Fibroblast of skin of scalp (primary cell): ENCODE data around the gene AURKAIP1.
"Not testable (repeated sequence)": the region's sequence is repeated elsewhere in the genome, so short reads cannot be mapped to it uniquely, and the experiment has no call there.

Source experiments
- DNase-seq: peaks from one replicate; pipeline ENCODE4 v3.0.0-alpha.2; 2013

The AURKAIP1 gene

DNA sequence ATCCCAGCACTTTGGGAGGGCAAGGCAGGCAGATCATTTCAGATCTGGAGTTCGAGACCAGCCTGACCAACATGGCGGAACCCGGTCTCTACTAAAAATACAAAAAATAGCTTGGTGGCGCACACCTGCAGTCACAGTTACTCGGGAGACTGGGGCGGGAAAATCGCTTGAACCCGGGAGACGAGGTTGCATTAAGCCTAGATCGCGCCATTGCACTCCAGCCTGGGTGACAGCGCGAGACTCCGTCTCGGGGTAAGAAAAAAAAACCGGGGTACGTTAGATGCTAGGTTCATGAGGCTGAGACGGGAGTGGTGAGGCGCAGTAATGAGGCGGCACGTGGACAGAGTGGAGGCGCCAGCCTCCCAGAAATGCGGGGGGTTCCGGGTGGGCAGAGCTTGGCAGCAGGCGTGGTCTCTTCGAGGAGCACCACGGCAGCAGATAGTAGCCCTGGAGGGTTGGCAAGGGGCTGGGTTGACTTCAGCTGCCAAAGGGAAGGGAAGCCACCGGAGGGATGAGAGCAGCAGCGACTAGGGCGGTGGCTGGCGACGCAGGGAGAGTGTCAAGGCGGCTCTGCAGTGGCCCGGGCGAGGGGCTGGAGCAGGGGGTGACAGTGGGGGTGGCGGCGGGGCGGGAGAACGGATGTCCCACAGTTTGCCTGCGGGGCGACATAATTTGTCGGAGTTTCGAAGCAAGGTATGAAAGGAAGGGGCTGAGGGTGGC is 31.3 kb upstream of the AURKAIP1 start:
- DNase-seq, result no peak

DNA sequence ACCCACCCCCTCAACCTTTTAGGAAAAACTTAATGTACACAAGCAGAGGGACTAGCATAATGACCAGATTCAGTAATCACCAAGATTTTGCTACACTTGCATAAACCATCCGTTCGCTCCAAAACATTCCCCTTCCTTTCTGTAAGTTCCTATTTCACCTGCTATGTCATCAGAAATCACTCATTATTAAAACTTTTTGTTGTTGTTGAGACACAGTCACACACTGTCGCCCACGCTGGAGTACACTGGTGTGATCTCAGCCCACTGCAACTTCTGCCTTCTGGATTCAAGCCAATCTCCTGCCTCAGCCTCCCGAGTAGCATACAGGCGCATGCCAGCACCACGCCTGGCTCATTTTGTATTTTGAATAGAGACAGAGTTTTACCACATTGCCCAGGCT is 28.6 kb upstream of the AURKAIP1 start:
- no peak for DNase-seq

DNA sequence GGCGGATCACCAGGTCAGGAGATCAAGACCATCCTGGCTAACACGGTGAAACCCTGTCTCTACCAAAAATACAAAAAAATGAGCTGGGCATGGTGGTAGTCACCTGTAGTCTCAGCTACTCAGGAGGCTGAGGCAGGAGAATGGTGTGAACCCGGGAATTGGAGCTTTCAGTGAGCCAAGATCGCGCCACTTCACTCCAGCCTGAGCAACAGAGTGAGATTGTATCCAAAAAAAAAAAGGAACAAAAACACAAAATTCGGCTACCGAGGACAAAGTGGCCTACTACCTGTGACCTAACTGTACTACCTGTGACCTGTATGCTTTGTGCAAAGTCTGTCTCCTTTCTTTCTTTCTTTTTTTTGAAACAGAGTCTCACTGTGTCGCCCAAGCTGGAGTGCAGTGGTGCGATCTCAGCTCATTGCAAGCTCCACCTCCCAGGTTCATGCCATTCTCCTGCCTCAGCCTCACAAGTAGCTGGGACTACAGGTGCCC is 27.9 kb upstream of the AURKAIP1 start:
- not testable (repeated sequence) for DNase-seq

DNA sequence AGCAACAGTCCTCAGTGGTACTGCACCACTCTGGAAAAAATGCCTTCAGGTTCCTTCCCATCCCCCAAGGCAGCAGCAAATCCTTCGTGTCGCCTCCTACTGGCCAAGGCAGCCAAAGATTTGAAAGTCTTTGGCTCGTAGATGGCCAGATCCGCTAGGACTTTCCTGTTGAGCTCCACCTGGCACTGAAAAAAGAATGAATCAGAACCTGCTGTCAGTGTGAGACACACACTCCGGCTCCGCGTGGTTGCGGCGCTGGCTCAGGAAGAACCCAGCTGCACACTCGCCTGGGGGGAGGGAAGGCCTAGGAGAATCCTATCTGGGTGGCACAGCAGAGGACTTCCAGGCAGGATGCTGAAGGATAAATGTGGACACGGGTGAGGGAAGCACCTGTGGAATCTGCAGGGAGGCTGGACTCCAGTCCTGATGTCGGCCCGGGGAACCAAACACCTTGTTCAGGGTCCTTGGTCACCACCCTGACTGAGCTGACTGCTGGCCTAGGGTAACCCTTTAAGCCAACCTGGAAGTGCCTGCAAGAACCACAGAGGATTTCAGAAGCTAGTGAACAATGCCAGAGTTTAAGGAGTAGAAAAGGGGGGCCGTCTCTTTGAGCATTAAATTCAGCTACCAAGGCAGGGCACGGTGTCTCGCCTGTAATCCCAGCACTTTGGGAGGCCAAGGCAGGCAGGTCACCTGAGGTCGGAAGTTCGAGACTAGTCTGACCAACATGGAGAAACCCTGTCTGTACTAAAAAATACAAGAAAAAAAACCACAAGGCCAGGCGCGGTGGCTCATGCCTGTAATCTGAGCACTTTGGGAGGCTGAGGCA is 27.3 kb upstream of the AURKAIP1 start:
- DNase-seq, result peak; percentile 59

DNA sequence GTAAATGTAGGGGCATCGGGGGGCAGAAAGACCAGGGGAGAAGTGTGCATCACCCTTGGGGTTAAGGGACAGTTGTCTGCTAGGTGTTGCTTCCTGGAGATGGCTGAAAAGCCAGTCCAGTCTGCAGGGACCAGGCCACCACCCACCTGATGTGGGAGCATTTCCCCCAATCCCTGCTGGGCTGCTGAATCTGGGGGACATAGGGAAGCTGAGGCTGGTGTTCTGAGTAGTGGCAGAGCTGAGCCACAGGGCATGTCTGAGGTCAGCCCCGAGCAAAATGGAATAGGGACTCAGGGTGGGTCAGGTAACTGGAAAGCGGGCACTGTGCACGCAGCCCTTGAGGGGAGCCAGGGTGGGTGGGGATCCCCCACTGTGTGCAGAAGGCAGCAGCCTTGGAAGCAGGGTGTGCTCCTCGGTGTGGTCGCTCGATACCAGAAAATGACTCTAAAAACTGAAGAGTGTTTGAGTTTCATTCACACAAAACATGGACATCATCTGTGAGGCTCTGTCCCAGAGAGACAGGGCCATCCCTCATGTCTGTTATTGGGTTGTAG is 26.5 kb upstream of the AURKAIP1 start:
- no peak for DNase-seq

DNA sequence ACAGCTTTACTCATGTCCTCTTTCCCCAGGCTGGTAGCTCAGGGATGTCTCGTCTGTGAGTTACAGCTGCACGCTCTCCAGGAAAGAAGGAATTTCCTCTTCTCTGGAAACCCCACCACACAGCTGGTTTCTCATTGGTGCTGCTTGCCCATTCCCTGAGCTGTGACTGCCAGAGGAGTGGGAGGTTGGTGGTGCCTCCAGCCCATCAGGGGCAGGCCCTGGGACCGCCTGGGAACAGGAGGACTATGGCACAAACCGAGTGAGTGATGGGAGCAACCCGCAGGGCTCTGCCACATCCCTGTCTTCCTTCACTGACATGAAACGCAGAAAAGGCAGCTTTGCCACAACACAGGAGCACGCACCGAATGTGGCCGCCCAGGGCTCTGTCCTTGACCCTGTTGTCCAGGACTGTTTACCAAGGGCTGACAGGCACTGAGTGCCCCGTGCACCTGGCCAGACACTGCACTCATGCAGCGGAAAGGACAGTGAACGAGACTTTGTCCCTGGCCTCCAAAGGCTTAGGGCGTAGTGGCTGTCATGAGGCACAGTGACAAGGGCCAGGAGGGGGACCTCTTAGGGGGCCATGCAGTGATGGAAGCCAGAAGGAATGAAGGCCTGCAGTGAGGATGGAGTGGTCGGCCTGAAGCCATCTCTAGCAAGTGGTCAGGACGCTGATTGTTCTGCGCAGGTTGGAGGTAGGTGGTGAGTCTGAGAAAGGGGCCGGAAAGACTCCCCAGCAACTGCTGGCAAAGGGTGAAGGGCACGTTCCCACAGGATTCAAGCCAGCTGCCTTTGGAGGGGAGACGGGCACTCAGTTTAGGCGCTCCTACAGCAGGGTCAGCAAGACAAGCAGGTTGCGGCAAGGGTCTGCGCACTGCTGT is 25.8 kb upstream of the AURKAIP1 start:
- no peak for DNase-seq

DNA sequence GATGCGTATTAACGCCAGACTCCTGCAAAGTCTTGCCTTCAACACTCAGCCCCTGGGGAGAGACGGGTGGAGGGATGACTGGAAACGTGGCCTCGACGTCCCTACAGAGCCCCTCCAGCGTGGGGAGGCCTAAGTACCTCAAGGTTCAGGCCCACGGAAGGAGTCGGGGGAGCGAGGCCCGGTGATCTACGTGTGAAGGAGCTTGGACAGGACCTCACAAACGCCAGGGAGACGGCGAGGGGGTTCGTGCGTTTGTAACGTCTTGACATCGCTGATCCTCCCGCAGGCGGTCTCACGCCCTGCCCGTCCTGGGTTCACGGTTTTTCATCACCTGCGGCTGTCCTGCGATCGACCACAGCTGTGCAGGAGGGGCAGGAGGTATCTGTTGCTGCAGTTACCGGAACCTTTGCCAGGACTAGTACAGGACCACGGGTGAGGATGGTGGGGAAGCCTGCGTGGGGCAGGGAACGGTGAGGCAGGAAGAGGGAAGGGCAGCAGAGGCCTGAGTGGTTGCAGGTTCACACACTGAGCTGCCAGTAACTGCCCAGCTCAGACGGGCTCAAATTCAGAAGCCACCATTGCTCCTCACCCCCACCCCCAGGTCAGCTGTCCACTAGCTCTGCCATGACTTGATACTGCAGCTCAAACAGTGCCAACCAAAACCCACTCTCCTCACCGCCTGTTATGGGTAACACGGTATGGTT is 25.0 kb upstream of the AURKAIP1 start:
- no peak for DNase-seq

DNA sequence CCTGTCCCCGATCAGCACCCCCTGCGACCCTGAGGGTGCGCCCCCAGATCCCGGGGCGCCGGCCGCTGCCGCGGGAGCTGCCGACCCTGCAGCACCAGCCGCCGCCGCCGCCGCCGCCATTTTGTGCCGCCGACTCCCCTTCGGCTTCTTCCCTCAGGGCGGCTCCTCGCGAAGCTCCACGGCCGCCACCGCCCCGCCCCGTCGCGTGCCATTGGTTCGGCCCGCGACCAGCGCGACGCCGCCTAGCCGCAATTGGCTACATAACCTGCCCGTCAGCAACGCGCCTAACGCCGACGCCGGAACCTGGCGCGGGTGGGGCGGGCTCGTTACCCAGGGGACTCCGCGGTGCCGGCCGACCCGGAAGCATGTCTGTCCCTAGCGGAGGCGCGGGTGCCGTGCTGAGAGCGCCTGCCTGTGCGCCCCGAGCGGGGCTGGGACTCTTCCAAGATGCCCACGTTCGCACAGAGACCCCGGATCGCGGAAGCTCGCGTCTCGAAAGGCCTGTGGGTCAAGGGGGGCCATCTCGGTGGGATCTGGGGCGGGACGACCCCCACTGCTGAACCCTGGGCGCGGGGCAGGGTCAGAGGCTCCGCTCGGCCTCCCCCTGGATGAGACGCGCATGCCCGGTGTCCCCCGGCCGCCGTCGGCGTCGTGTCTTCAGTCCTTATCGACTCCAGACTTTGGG is 24.3 kb upstream of the AURKAIP1 start, which contains the start of gene CCNL2:
Gene CCNL2, minus strand, starts transcription at position 149 of the 685 bp plus-strand sequence. Its CDS starts 29 bp downstream, at position 120.
- peak; percentile 99 for DNase-seq

DNA sequence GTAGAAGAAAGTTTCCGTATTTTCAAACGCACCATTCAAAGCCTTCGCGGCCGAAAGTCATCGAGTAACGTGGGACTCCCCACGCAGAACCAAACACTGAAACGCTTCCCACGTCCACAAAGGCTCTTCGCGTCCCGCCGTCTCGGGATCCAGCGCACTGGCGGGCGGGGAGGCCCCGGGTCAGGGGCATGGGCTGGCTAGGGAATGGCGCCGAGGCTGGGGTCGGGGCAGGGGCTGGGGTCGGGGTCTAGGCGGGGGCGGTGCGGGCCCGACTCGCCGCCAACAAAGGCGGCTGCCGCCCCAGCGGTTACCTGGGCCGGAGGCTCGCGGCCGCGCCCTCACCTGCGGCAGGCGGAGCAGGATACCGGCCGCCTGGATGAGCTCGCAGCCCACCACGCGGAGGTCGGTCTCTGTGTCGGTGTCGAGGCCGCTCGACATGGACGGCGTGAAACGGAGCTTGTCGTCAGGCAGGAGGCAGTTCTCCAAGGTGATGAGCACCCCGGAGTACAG is 23.7 kb upstream of the AURKAIP1 start:
- DNase-seq, result no peak

DNA sequence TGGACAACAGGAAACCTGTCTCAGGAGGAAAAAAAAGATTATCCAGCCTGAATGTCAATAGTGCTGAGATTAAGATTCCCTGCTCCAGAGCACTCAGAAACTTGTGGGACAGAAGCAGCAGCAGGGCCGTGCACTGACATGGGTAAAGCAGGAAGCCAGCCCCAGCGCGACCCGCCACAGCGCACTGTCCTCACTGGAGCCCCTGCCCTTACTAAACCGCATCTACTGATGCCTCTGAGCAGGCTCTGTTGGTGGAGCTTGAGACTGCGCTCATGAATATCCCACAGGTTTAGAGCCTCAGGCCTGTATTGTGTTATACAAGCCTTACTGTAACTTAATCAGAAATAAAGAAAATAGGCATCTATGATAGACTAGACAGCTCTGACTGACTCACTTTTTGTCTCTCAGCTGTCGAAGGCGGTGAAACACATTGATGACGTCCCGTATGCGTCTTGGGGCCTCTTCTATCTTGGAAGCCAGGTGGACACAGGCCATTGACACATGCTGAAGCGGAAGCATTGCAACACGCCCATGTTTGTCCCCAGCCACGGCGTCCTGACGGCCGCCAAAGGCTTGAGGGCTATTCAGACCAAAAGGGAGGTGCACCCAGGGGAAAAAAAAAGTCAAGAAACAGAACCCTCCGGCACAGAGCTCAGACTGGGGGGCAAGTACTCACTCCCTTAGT is 23.0 kb upstream of the AURKAIP1 start:
- DNase-seq, result no peak

DNA sequence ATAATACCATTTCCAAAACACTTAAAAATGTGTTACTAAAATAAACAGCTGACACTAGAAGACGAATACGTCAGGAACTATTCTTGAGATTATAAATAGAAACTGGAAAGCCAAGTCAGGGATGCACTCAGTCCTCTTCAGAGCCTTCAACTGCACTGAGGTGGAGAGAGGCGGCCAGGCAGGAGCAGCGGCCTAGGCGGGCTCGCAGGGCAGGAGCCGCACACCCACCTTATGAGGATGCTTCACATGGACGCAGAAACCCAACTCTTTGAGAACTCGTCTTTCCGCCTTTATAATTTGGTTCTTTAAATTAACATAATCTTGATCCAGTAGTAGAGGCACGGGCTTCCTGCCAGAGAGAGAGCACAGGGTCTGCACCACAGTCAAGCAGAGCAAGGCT is 20.2 kb upstream of the AURKAIP1 start:
- DNase-seq, result no peak

DNA sequence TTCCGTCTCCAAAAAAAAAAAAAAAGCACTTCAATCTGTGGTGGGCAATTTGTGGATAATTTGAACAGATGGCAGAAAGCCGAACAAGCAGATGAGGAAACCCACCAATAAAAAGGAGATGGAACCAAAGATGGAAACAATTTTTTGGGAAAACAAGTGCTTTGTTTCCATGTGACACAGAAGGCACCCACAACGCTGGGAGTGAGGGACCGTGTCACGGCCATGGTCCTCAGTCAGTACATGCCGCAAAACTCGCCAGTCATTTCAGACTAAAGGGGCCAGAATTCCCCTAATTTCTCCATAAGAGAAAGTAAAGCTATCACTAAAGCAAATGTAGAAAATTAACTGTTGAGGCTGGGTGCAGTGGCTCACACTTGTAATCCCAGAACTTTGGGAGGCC is 19.1 kb upstream of the AURKAIP1 start:
- DNase-seq, result no peak

DNA sequence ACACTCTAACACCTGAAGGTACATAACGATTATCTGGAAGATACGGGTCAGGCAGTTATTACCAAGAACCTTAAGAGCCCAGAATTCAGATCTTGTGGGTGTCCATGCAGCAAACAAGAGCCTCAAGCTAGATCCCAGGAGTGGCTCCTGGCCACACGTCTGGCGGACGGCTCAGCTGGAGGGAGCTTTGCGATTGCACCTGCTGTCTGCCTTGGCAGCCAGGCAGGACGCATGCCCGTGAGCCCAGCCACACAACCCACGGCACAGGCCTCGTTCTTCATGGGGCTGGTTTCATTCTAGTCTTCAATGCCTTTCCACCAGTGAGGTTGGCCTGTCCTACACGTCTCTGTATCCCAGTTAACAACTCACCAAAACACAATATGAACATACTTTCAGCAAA is 18.4 kb upstream of the AURKAIP1 start:
- no peak for DNase-seq

DNA sequence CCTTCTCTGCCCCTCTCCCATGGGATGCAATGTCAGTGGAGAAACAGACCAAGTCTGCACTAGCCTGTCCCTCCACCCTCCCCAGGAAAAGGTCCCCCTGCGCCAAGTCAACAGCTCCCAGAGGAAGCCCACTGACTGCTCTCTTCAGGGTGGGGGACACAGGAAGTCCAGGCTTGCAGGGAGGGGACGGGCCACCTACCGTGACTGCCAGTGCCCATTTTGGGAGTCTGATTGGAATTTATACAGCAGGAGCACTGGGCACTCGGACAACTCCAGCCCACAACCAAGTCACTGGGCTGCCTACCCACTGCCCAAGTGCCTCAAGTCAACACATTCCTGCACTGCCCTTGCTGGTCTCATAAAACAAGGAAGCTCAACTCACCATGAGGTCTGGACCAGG is 18.0 kb upstream of the AURKAIP1 start:
- no peak for DNase-seq

DNA sequence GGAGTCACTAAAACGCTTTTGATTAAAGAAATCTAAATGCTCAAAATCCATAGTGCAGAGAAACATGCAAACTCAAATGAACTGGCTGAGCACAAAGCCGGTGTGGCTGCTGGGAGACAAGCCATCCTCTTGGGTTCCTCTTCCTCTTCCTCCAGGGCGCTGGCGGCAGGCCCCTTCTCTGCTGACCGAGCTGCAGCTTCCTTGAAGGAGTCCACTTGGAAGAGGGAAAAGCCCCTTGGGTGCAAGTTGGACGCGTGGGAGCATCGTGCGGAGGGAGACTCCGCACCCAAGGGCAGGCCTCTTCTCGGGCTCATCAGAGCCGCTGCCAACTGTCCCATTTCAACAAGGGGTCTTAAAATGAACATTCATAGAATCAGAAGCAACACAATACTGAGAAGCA is 16.2 kb upstream of the AURKAIP1 start:
- DNase-seq, result no peak

DNA sequence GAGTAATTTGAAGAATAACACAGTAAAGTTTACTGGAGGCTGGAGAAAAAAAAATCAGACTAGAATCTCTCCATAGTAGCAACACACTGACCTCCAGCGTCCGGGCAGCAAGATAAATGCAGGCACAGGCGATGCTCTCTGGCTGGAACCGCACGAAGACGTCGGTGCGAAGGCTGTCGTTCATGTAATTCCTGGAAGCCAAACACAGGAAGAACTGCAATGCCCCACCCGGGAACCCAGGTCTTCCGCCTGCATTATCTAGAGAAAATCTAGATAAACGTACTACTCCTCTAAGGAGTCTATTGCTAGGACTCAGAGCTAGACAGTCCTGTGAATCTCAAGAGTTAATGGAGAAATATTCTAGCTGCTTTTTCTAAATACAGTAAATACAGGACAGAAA is 15.7 kb upstream of the AURKAIP1 start:
- DNase-seq, result no peak

DNA sequence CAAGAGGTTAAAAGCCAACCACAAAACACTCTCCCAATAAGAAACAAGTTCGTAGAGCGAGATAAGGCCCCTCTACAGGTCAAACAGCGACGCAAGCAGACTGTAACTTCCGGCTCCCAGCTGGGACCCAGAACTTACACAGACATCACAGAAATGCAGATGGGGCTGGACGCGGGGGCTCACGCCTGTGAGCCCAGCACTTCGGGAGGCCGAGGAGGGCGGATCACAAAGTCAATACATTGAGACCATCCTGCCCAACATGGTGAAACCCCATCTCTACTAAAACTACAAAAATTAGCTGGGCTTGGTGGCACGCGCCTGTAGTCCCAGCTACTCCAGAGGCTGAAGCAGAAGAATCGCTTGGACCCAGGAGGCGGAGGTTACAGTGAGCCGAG is 13.1 kb upstream of the AURKAIP1 start:
- no peak for DNase-seq

DNA sequence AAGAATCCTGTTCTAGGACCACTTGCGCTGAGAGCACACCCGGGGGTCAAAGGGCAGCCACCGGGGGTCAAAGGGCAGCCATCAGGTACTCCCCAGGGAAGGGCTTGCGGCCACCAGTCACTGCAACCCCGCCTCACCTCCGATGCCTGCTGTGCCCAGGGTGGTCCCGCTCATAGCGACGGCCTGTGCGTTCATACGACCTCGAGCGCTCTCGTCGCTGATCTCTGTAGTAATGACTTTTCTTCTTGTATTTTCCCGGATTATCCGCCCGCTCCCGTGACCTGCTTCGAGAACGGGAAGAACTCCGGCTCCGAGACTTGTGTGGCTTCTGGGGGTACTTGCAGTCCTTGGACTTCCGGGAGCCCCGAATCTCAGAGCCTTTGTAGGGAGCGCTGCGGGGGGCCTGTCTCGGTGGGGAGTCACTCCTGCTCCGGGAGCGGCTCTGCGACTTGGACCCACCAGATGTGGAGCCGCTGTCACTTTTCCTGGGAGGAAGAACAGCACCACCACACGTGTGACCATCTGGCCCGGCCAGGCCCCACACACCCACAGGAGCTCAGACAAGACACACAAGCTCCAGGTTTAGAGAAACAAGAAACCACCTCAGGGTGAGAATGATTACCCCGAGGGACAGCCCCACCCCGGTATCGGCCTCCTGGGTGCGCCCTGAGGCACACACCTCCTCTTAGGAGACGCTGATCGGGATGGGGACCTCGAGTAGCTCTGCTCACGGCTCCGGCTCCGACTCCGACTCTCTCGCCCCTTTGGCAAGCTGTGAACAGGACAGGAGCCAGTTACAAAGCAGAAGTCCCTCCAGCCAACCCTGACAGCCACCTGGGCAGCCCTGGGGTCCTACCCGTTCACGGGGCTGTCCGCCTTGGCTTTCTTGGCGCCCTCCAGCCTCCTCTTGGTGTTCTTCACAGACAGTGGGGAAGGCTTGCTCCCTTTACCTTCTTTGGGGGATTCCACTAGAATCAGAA is 12.4 kb upstream of the AURKAIP1 start:
- no peak for DNase-seq

DNA sequence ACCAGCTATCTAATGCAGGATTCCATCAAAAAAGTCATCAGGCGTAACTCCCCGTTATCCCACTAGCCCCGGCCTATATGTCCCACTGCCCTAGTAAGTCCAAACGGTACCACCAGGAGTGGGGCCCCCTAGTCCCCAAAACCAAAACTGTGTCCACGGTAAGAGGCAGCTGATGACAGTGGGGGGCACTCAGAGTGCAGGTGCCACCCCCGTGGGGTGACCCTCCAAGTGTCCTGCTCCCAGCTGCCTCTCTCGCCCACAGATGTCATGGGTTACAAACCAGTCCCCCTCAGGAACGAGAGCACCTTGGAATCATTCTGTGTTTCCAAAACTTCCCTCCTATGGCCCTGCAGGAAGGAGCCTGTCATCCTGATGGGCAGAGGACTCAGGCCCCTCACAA is 10.9 kb upstream of the AURKAIP1 start:
- DNase-seq, result no peak
